Testis (tissue), 3 donors: Measurements from ENCODE around the gene PTPN2. TPM values are rescaled to one million over a fixed set of nuclear protein-coding genes. Genes with fewer than 3 reads are reported as not detected.

Experiments used
- DNase-seq: peaks from one replicate; pipeline ENCODE4 v3.0.0-alpha.2; 2019
- H3K27ac ChIP-seq, 2 donors: fragments of 200-600 bp; sonication (generic); one replicate each; pipeline ENCODE4 v1.5.1; 2019
- H3K27me3 ChIP-seq: fragments of 200-600 bp; sonication (generic); one replicate; pipeline ENCODE4 v1.5.1; 2019
- H3K36me3 ChIP-seq: fragments of 200-600 bp; sonication (generic); one replicate; pipeline ENCODE4 v1.5.1; 2017; ENCODE audit warnings: low read depth; ENCODE audit errors: missing control alignments
- H3K4me1 ChIP-seq: fragments of 200-600 bp; sonication (generic); one replicate; pipeline ENCODE4 v1.5.1; 2019
- H3K4me3 ChIP-seq, 2 donors: fragments of 200-600 bp; sonication (generic); one replicate each; pipeline ENCODE4 v1.5.1; 2017 to 2019
- H3K9me3 ChIP-seq: fragments of 200-600 bp; sonication (generic); one replicate; pipeline ENCODE4 v1.5.1; 2017
- CTCF ChIP-seq, 3 experiments: fragments of 450-650 bp in 2 of 3; fragments of 200-600 bp in 1 of 3; sonication (generic) in 1 of 3; IDR thresholded peaks; one replicate each; pipeline ENCODE4 v1.5.1; 2016 to 2019; ENCODE audit warnings: antibody characterized with exemption in 3 of 3, mild to moderate bottlenecking in 2 of 3, moderate library complexity in 1 of 3
- POLR2A ChIP-seq: fragments of 450-650 bp; IDR thresholded peaks from one replicate; pipeline ENCODE4 v1.6.1; 2017; ENCODE audit warnings: antibody characterized with exemption, mild to moderate bottlenecking, moderate library complexity
- WGBS, 2 donors: methylation state at CpG; one replicate each; pipeline ENCODE4 v1.1.5; 2018; 5-methylcytosine and 5-hydroxymethylcytosine counted together
- intact Hi-C: fragments of 100-400 bp; cut with DNase I; formaldehyde crosslinking; loops from one replicate; pipeline ENCODE4 v1.15.1; 2023; ENCODE audit warnings: low total_unique reads
- polyA plus RNA-seq: library from polyadenylated mRNA; stranded (reverse); fragments of 350-450 nt; fragmentation: Illumina TruSeq; extraction: RNeasy Lipid Tissue Mini Kit (QIAGEN cat#74804); gene quantifications from one replicate; pipeline ENCODE4 v1.2.3, GENCODE V29; 2014; ENCODE audit warnings: low read depth, low replicate concordance; ENCODE audit not compliant: insufficient read depth
- total RNA-seq, 2 donors: library from RNA; depleted of rRNA; stranded (reverse); fragments of >200 nt; gene quantifications; one replicate each; pipeline ENCODE4 v1.2.3, GENCODE V29; 2016

Gene PTPN2
- total and polyA plus RNA-seq, 3 donors from 2014 or later, result 24.5 to 41.5 (median 37.4) TPM

GRCh38 chr18:12841070-12841469, 43.0 kb downstream of the PTPN2 start:
- 94 to 97% methylated on average over 6 of the region's 6 CpGs for WGBS, 2 donors
- no peaks in the 10 kb centered on the region for H3K9me3 ChIP-seq
- H3K27me3 ChIP-seq, result no peaks in the 10 kb centered on the region
- TF ChIP-seq POLR2A, result no peak
- TF ChIP-seq CTCF (IDR thresholded peaks at IDR 0.05), result no peak
- H3K4me1 ChIP-seq, result peaks cover 4% of the 10 kb centered on the region
- H3K27ac ChIP-seq, result no peak overlapping the region
- no peak overlapping the region for H3K4me3 ChIP-seq
- no peaks in the 10 kb centered on the region for H3K36me3 ChIP-seq
- no peak for DNase-seq
- intact Hi-C loops, result no loop called here

- Histone ChIP-seq H3K4me3 (no peak overlapping the region), H3K4me1 (peaks cover 4% of the 10 kb centered on the region), H3K9me3 (no peaks in the 10 kb centered on the region), H3K27ac (no peak overlapping the region), H3K27me3 (no peaks in the 10 kb centered on the region), H3K36me3 (no peaks in the 10 kb centered on the region)
- intact Hi-C loops, result no loop called here
- WGBS, 2 donors, result 95 to 96% methylated on average over 3 of the region's 3 CpGs
- TF ChIP-seq CTCF (IDR thresholded peaks at IDR 0.05) (no peak), POLR2A (no peak)
- no peak for DNase-seq
These were observed 43.7 kb downstream of the PTPN2 start for GRCh38 chr18:12840382-12840781.

- DNase-seq, result no peak
- no peaks in the 10 kb centered on the region for H3K27me3 ChIP-seq
- H3K9me3 ChIP-seq, result no peaks in the 10 kb centered on the region
- no peak for TF ChIP-seq POLR2A
- TF ChIP-seq CTCF (IDR thresholded peaks at IDR 0.05), result no peak
- H3K27ac ChIP-seq, result no peak overlapping the region
- 88 to 93% methylated on average over 1 of the region's 1 CpG for WGBS, 2 donors
- intact Hi-C loops, result no loop called here
- peaks cover 4% of the 10 kb centered on the region for H3K4me1 ChIP-seq
- no peak overlapping the region for H3K4me3 ChIP-seq
- H3K36me3 ChIP-seq, result no peaks in the 10 kb centered on the region
These were observed 44.4 kb downstream of the PTPN2 start for GRCh38 chr18:12839526-12840196.

GRCh38 chr18:12839057-12839525, 44.9 kb downstream of the PTPN2 start:
- Histone ChIP-seq H3K36me3 (no peaks in the 10 kb centered on the region), H3K4me1 (peaks cover 4% of the 10 kb centered on the region), H3K27ac (no peak overlapping the region), H3K4me3 (no peak overlapping the region), H3K9me3 (no peaks in the 10 kb centered on the region), H3K27me3 (no peaks in the 10 kb centered on the region)
- 69 to 76% methylated on average over 2 of the region's 2 CpGs for WGBS, 2 donors
- intact Hi-C loops, result no loop called here
- no peak for DNase-seq
- TF ChIP-seq POLR2A, result no peak
- no peak for TF ChIP-seq CTCF (IDR thresholded peaks at IDR 0.05)

- TF ChIP-seq CTCF (IDR thresholded peaks at IDR 0.05) (no peak), POLR2A (no peak)
- intact Hi-C loops, result no loop called here
- DNase-seq, result no peak
- peak overlapping the region; percentile 7 to 27 for H3K27ac ChIP-seq
- peaks cover 4% of the 10 kb centered on the region for H3K4me1 ChIP-seq
- H3K36me3 ChIP-seq, result no peaks in the 10 kb centered on the region
- 48 to 63% methylated on average over 4 of the region's 4 CpGs for WGBS, 2 donors
- H3K4me3 ChIP-seq, result no peak overlapping the region
- H3K27me3 ChIP-seq, result no peaks in the 10 kb centered on the region
- no peaks in the 10 kb centered on the region for H3K9me3 ChIP-seq
These were observed 45.8 kb downstream of the PTPN2 start for GRCh38 chr18:12838178-12838634.
